HG02588 (cell line): ENCODE results near the gene ZNF132.
"Not testable (repeated sequence)": the region's sequence is repeated elsewhere in the genome, so short reads cannot be mapped to it uniquely, and the experiment has no call there.

ENCODE experiments used
- ATAC-seq: cut with Tn5 transposase; IDR thresholded peaks from one replicate; pipeline ENCODE4 v1.9.1; 2021; ENCODE audit warnings: mild to moderate bottlenecking, moderate library complexity; ENCODE audit not compliant: unreplicated experiment

The ZNF132 gene

GRCh38 chr19:58439576-58440554 is at the start of gene ZNF132:
TSS of gene ZNF132 (minus strand) at chr19:58440153. CDS start at chr19:58439821, 332 bp downstream.
- ATAC-seq: peak; percentile 95

DNA sequence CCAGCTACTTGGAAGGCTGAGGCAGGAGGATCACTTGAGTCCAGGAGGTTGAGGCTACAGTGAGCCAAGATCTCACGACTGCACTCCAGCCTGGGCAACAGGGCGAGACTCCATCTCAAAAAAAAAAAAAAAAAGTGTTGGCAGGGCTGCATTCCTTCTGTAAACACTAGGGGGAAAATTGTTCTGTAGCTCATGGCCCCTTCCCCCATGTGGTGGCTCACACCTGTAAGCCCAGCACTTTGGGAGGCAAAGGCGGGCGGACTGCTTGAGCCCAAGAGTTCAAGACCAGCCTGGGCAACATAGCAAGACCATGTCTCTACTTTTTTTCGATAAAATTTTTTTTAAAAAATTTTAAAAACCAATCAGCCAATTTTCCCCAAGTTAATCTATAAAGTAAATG is 44.4 kb upstream of the ZNF132 start:
- ATAC-seq: not testable (repeated sequence)

GRCh38 chr19:58483776-58484175 is 43.8 kb upstream of the ZNF132 start:
- ATAC-seq: no peak

DNA sequence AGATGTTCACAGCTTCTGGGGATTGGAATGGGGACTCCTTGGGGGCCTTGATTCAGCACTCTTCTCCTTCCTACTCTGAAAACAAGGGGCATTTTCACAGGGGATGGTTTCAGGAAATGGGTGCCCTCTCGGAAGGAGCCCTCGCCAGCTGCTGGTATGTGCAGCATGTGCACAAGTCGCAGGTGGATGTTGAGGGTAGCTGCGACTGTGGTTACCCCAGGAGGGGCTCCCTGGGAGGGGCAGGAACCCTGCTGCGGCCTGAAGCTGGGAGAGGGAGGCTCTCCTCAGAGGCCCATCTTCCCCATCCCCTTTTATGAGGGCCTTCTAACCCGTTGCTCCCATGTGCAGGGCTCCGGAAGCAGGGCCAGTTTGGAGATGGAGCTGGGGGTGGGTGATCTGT is 42.4 kb upstream of the ZNF132 start:
- no peak for ATAC-seq

- no peak for ATAC-seq
Observed at GRCh38 chr19:58480831-58481230, 40.9 kb upstream of the ZNF132 start.

DNA sequence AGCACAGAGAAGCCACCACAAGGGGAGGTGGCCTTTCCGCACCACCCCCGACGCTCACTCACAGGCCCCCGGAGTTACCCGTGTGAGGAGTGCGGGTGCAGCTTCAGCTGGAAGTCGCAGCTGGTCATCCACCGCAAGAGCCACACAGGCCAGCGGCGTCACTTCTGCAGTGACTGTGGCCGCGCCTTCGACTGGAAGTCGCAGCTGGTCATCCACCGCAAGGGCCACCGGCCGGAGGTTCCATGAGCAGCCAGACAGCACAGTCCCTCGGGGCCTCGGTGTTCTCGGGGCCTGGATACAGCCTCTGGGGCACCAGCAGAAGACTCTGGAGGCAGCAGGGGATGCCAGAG is 40.5 kb upstream of the ZNF132 start:
- ATAC-seq: no peak

DNA sequence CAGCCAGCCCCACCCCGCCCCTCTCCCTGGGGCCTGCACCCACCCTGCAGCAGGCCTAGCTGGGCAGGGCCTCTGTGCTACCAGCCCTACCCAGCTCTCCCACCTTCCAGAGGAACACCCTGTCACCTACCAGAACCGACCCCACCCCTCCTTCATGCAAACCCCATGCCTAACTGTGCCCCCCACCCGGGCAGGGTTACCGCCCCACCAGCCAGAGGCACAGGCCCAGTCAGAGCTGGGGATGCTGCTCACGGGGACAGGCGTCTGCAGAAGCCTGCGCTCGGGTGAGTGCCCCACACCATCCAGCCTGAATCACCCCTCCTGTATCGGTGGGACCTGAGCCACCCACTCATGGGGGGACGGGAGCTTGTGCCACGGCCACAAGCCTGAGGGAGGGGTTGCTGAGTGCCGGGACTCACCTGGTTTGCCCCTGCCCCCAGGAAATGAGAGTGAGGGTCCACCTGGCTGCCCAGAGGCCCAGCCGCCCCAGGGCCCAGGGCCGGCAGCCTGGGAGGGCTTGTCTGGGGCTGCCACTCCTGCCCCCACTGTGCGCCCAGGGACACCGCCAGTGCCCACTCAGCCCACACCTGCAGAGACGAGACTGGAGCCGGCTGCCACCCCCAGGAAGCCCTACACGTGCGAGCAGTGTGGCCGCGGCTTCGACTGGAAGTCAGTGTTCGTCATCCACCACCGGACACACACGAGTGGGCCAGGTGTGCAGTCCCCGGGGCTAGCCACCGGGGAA is 40.0 kb upstream of the ZNF132 start:
- no peak for ATAC-seq

DNA sequence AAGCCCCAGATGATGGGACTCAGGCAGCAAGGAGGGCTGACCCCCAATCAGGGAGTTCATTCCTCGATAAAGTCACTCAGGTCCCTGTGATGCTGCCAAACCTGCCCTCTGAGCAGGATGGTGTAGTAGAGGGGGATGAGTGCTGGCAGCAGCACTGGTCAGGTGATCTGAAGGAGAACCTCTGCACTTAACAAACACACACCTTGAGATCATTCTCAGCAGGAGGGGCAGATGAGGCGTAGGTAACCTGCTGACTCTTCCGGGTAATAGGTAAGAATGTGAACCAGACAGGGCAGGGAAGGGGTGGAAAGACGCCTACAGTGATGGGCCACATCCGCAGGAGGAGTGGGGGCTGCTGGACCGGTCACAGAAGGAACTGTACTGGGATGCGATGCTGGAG is 39.4 kb upstream of the ZNF132 start:
- ATAC-seq: no peak

DNA sequence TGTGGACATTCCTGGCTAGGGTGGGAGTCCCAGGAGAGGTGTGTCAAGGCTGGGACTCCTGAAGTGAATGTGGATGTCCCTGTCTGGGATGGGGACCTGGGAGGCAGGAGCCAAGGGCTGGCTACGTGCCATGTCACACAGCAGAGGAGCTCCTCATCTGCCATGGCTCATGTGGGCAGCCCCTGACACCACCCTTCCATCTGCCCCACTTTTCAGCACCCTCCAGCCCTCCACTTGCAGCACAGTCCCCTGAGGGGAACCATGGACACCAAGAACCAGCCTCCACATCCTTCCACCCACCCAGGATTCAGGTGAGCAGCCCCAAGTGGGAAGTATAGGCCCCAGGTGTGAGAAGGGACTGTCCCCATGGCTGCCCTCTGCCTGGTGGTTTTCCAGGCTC is 37.9 kb upstream of the ZNF132 start:
- no peak for ATAC-seq

- ATAC-seq: no peak
Observed at GRCh38 chr19:58477130-58477529, 37.2 kb upstream of the ZNF132 start.

- ATAC-seq: no peak
Observed at GRCh38 chr19:58476498-58477015, 36.6 kb upstream of the ZNF132 start.

DNA sequence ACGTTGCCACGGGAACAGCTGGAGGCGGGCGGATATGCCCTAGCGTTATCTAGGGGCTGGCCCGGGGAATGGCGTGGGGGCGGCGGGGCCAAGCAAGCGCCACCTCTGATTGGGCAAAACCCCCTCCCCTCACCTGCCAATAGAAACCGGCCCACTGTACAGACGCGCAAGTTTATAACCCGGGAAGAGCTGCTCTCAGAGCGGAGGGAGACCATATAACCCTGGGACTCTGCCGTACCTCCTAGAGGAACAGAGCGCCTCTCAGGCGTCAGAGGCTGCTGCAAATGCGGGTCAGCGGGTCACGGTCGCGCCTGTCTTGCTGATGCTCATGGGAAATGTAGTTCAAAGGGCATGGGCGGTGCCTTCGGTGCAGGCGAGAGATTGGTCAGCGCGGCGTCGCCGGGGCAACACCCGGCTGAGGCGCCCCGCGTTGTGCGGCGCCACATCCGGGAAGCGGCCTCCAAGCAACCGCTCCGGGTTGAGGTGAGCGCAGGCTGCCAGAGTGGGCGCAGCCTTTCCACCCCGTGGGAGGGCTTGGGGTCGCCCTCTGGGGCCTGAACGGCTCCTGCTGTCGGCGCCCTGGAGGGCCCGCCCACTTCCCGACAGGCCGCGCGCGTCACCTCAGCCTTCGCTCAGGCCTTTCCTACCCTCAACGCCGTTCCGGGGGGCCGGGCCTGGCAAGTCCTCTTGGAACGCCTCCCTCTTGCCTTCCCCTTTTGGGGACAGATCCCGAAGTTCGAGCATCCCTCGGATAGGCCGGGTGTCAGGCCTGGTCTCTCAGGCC is 36.0 kb upstream of the ZNF132 start, which contains the start of gene ZNF446:
TSS of gene ZNF446 (plus strand) at position 639 of the 784 bp plus-strand sequence. CDS start 867 bp downstream, outside the sequence.
- peak; percentile 79 for ATAC-seq

- ATAC-seq: peak; percentile 5
Observed at GRCh38 chr19:58474997-58475713, 35.2 kb upstream of the ZNF132 start.

- ATAC-seq: no peak
Observed at GRCh38 chr19:58474291-58474996, 34.5 kb upstream of the ZNF132 start.

GRCh38 chr19:58473775-58474174 is 33.8 kb upstream of the ZNF132 start:
- ATAC-seq: no peak

DNA sequence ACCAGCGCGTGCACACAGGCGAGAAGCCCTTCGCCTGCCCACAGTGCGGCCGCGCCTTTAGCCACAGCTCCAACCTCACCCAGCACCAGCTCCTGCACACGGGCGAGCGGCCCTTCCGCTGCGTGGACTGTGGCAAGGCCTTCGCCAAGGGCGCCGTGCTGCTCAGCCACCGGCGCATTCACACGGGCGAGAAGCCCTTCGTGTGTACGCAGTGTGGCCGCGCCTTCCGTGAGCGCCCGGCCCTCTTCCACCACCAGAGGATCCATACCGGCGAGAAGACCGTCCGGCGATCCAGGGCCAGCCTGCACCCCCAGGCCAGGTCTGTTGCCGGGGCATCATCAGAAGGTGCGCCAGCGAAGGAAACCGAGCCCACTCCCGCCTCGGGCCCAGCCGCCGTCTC is 31.8 kb upstream of the ZNF132 start:
- no peak for ATAC-seq

DNA sequence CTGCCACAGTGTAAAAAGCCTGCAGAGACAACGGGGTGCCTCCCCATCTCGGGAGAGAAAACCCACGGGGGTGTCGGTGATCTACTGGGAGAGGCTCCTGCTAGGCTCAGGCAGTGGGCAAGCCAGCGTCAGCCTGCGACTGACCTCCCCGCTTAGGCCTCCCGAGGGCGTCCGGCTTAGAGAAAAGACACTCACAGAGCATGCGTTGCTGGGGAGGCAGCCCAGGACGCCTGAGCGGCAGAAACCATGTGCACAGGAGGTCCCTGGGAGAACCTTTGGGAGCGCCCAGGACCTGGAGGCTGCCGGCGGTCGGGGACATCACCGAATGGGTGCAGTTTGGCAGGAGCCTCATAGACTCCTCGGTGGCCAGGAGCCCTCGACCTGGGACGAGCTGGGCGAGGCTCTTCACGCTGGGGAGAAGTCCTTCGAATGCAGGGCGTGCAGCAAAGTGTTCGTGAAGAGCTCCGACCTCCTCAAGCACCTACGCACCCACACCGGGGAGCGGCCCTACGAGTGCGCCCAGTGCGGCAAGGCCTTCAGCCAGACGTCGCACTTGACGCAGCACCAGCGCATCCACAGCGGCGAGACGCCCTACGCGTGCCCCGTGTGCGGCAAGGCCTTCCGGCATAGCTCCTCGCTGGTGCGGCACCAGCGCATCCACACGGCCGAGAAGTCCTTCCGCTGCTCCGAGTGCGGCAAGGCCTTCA is 31.0 kb upstream of the ZNF132 start:
- not testable (repeated sequence) for ATAC-seq

DNA sequence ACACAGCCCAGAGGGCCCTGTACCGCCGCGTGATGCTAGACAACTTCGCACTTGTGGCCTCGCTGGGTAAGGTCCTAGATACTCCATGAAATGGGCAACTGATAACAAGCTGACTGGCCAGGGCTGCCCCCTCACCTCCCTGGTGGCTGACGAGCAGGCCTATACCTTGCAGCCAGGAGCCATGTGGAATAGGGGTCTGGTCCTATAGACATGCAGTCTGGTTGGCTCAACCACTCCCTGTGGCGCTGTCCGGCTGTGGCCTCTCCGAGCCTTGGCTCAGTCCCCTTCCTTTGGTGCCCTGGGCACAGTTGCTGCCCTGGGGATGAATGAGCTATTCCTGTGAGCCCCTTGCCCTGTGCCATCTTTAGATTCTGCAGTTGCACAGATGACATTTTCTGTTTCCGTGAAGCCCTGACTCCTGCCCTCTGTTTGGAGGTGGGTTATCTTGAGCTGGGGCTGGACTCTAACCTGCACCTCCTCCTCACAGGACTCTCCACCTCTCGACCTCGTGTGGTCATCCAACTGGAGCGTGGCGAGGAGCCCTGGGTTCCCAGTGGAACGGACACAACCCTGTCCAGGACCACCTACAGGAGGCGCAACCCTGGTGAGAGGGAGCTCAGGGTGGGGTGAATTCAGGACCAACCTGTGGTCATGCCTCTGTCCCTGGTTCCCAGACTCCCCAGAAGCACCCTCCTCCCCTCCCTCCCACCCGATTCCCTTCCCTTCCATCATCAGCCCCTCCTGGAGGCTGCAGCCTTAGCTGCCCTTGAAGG is 29.5 kb upstream of the ZNF132 start:
- no peak for ATAC-seq
